Kidney tubule cell (primary cell): Measurements from ENCODE around the gene CPEB1.
"Not testable (repeated sequence)": the region's sequence is repeated elsewhere in the genome, so short reads cannot be mapped to it uniquely, and the experiment has no call there.

Experiments
- DNase-seq: peaks from one replicate; pipeline ENCODE4 v3.0.0-alpha.2; 2018; ENCODE audit warnings: low spot score

The CPEB1 gene

DNA sequence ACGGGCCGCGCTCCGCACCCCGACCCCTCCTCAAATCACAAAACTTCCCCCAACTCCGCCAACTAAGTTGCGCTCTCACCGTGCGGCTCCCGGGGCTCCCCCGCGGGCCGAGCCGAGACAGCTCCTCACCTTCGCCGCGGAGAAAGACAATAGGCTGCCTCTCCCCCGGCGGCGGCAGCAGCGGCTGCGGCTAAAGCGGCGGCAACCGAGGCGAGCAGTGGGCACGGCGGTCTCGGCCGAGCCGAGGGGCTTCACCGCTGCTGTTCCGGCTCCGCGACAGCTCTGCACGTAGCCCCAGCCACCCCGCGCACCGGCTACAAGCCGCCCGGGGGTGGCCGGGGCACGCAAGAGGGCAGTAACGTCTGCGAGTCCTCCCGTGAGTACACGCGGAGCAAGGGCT is 133.6 kb downstream of the CPEB1 start:
- DNase-seq, result not testable (repeated sequence)

DNA sequence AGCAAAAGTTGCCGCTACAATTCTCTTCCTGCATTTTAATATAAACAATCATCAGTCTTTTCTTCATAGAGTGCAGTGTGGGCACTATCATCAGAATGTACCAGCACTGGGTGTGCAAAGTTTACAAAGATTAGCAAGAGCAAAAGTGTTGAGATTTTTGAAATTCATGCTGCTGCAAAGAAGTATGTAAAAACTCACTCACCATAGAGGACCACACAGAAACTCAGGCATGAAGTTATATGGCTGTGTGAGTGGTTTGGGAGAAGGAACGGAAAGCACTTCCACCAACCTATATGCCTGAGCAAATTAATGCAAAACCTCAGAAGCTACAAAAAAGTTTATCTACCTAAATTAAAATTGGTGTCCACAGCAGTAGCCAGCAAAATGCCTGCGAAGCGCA is 139.5 kb downstream of the CPEB1 start:
- peak; percentile 1 for DNase-seq

DNA sequence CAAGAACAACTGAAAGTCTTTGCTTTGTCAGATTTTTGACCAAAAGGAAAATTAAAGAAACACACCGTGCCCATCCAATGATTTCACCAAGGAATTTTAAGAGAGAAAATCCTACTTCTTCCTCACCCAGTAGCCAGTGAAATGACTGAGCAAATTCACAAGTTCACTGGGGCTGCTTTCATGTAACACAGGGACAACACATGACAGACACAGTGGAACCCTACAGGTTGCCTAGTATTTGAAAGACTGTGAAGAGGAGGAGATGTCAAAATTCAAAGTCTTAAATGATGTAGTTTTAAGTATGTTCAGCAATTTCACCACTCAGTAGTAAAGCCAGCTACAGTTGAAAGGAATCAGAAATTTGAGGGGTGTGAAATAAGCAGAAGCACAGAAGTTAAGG is 140.1 kb downstream of the CPEB1 start:
- not testable (repeated sequence) for DNase-seq

DNA sequence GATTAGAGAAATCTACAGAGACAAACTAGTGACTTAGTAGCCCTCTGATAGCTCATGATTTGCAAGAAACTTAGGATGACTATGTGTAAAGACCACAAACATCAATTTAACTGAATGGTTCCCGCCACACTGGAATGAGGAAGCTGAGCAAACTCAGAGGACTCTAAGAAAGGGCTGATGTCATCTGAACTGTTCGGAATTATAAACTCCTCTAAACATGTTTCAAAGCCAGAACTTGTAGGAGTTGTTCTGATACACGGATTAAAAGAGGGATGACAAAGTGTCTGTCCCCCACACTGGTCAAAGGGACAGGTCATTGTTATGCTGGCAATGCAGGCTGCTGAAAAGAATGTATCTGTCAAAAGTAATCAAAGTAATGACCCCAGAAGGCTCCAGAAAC is 141.3 kb downstream of the CPEB1 start:
- not testable (repeated sequence) for DNase-seq

DNA sequence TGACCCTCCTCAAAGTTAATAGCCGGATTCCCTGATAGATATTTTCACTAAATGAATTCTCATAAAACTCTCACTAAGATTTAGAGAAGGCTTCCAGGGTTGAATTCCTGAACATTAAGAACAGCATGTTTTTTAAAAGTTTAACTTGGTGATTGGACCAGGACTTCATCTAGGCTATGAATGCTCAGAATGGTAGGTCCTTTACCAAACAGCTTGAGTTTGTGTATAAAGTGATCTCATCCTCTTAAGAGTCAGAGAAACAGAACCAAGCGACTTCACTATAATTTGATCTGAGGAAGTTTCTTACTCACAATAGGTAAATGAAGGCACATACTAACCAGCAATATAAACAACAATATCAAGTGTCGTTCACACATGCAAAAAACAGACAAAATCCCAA is 143.1 kb downstream of the CPEB1 start:
- not testable (repeated sequence) for DNase-seq

DNA sequence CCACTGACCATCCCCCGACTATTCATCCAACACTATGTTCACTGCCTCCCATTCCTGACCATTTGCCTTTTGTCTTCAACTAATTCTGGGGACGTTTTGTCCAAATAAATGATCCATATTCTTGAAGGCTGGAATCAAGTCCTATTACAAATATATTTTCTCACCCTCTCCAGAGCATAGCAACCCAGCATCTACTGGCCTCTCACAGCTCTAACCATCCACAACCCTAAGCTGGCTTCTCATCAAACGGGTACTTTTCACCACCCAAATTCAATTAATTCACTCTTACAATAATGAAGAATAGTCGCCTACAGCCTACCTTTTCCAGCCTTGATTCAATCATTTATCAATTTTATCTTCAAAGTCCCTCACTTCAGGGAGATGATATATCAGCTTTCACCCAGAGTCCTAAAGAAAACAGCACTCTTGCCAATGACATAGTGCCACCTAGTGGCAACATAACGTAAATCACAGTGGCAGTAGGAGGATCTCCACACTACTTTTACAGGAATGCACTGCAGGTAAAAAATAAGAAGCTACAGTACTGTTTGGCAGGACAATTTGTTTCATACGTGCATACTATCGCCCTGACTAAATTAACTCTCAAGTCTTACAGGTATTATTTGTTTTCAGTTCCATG is 144.3 kb downstream of the CPEB1 start:
- not testable (repeated sequence) for DNase-seq

DNA sequence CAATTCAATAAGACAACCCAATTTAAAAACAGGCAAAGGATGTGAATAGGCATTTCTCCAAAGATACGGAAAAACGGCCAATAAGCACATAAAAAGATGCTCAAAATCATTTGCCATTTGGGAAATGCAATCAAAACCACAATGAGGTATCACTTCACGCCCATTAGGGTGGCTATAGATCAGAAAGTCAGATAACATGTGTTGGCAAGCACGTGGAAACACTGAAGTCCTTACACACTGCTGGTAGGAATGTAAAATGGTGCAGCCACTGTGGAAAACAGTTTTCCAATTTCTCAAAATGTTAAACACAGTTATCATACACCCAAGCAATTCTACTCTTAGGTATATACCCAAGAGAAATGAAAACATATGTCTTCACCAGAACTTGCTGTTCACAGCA is 146.4 kb downstream of the CPEB1 start:
- peak; percentile 1 for DNase-seq

DNA sequence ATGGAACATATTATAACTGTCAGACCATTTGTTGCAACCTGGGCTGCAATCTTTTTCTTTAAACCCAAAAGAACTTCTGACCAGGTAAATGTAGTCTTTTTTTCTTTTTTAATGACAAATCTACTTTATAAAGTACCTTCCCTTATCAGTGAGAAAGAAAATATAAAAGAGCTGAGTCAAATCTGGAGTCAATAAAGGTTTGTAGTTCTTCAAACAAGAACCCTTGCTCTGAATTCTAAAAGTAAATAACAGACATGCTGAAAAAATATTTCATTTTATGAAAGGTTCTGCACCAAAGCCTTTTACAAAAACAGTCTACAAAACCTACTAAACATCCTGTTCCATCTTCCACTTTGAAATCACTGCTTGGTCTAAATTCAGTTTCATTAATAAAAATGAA is 149.2 kb downstream of the CPEB1 start:
- not testable (repeated sequence) for DNase-seq
